ENCODE measurements around the gene DNAJC4. TPM values are rescaled to one million over a fixed set of nuclear protein-coding genes. Genes with fewer than 3 reads are reported as not detected.

DNAJC4 gene
- polyA plus RNA-seq, 12 donors: 41.1 to 71.1 (median 51.5) TPM; not detected in 1

- no peak for DNase-seq
Observed at GRCh38 chr11:64226507-64227051, 3.8 kb upstream of the DNAJC4 start.

GRCh38 chr11:64227405-64227956 is 2.9 kb upstream of the DNAJC4 start:
- DNase-seq: no peak

- DNase-seq: no peak
Observed at GRCh38 chr11:64229090-64229743, 1.1 kb upstream of the DNAJC4 start.

- no peak for DNase-seq
Observed at GRCh38 chr11:64229744-64230170, 591 bp upstream of the DNAJC4 start.

- no peak for DNase-seq
Observed at GRCh38 chr11:64230985-64231365, 627 bp downstream of the DNAJC4 start.

GRCh38 chr11:64231546-64231945 is 1.2 kb downstream of the DNAJC4 start:
- DNase-seq: no peak

- DNase-seq: no peak
Observed at GRCh38 chr11:64232182-64232966, 2.0 kb downstream of the DNAJC4 start.

- no peak for DNase-seq
Observed at GRCh38 chr11:64232967-64233315, 2.6 kb downstream of the DNAJC4 start.

GRCh38 chr11:64233913-64234586 is 3.7 kb downstream of the DNAJC4 start, which contains the start of gene VEGFB:
TSS of gene VEGFB (plus strand) at chr11:64234584. CDS start at chr11:64234834, 250 bp downstream.
- DNase-seq: no peak

- DNase-seq: no peak
Observed at GRCh38 chr11:64234647-64235379, 4.5 kb downstream of the DNAJC4 start.

GRCh38 chr11:64235437-64236161 is 5.3 kb downstream of the DNAJC4 start:
- no peak for DNase-seq

GRCh38 chr11:64237484-64237951 is 7.2 kb downstream of the DNAJC4 start:
- no peak for DNase-seq

GRCh38 chr11:64238076-64238475 is 7.7 kb downstream of the DNAJC4 start:
- DNase-seq: no peak

GRCh38 chr11:64238999-64239398 is 8.7 kb downstream of the DNAJC4 start:
- DNase-seq: no peak

- DNase-seq: no peak
Observed at GRCh38 chr11:64239662-64240434, 9.5 kb downstream of the DNAJC4 start.

- peak; percentile 98 for DNase-seq
Observed at GRCh38 chr11:64240435-64241240, 10.3 kb downstream of the DNAJC4 start, which contains the start of gene FKBP2. TSS of gene FKBP2 (plus strand) at chr11:64241095. CDS start at chr11:64242388, 1,293 bp downstream.

- DNase-seq: no peak
Observed at GRCh38 chr11:64241241-64241490, 10.8 kb downstream of the DNAJC4 start.

- DNase-seq: peak; percentile 100
Observed at GRCh38 chr11:64241491-64242374, 11.4 kb downstream of the DNAJC4 start.
